ENCODE measurements around the gene GRPEL1. TPM values are rescaled to one million over a fixed set of nuclear protein-coding genes. Genes with fewer than 3 reads are reported as not detected.

The GRPEL1 gene
- total and polyA plus RNA-seq, 2 of the 8 experiments (the other 6 are each of a cell fraction or from before 2014, with no cell fraction given) = 13.5 to 39.9 TPM

GRCh38 chr4:7052923-7053715 lies 14.7 kb downstream of the GRPEL1 start (continued):
- TF ChIP-seq BRCA1 (IDR thresholded peaks at IDR 0.05; ENCODE audit: low read depth, low read length) = no peak
- no peak for TF ChIP-seq SRF (IDR thresholded peaks at IDR 0.05; ENCODE audit: low read depth, low read length)
- no peak for TF ChIP-seq SP4 (IDR thresholded peaks at IDR 0.05; ENCODE audit: low read length)
- TF ChIP-seq CTBP2 (IDR thresholded peaks at IDR 0.05; ENCODE audit: borderline replicate concordance, insufficient read depth, insufficient read length, low read length) = no peak
- no peak for TF ChIP-seq CHD7 (IDR thresholded peaks at IDR 0.05; ENCODE audit: insufficient replicate concordance, low read length)
- no peak for TF ChIP-seq SIRT6 (IDR thresholded peaks at IDR 0.05; ENCODE audit: low read length)
